Activated CD4-positive, alpha-beta T cell treated with anti-CD3 and anti-CD28 coated beads, Interleukin-2, amount 10 ng/mL, durations not matched to agents 24 days and 14 days (primary cell): ENCODE data around the gene TRPM8. TPM values are rescaled to one million over a fixed set of nuclear protein-coding genes. Genes with fewer than 3 reads are reported as not detected.

Experiments used
- DNase-seq: peaks from one replicate; pipeline ENCODE4 v3.0.0; 2022
- H3K27ac Mint-ChIP-seq: one replicate; pipeline ENCODE4 v1.8.0; 2022; ENCODE audit warnings: mild to moderate bottlenecking, mixed read lengths
- H3K27me3 Mint-ChIP-seq: one replicate; pipeline ENCODE4 v1.8.0; 2022; ENCODE audit warnings: mixed read lengths
- H3K36me3 Mint-ChIP-seq: one replicate; pipeline ENCODE4 v1.8.0; 2022; ENCODE audit warnings: low read depth, mild to moderate bottlenecking, mixed read lengths
- H3K4me1 Mint-ChIP-seq: one replicate; pipeline ENCODE4 v1.8.0; 2021; ENCODE audit warnings: mixed read lengths
- H3K4me3 Mint-ChIP-seq: one replicate; pipeline ENCODE4 v1.8.0; 2022; ENCODE audit warnings: mild to moderate bottlenecking, moderate library complexity, mixed read lengths
- H3K9me3 Mint-ChIP-seq: one replicate; pipeline ENCODE4 v1.8.0; 2021; ENCODE audit warnings: mixed read lengths
- intact Hi-C: fragments of 100-400 bp; cut with micrococcal nuclease; formaldehyde crosslinking; loops from one replicate; pipeline ENCODE4 v1.15.1; 2023
- total RNA-seq: library from RNA; stranded (reverse); gene quantifications from 2 replicates; pipeline ENCODE4 v1.2.3, GENCODE V29; 2022

Gene TRPM8
- total RNA-seq, 1 donor from 2014 or later, result not detected

- peaks cover 13% of the 10 kb centered on the region for H3K9me3 Mint-ChIP-seq
- H3K4me1 Mint-ChIP-seq, result peaks cover 39% of the 10 kb centered on the region
- H3K4me3 Mint-ChIP-seq, result no peak overlapping the region
- H3K36me3 Mint-ChIP-seq, result peaks cover 7% of the 10 kb centered on the region
- peaks cover 23% of the 10 kb centered on the region for H3K27me3 Mint-ChIP-seq
- no peak overlapping the region for H3K27ac Mint-ChIP-seq
- intact Hi-C loops, result no loop called here
- DNase-seq, result no peak
Observed at GRCh38 chr2:233989221-233989858, 72.2 kb downstream of the TRPM8 start.

GRCh38 chr2:233990261-233990798 is 73.2 kb downstream of the TRPM8 start:
- Mint-ChIP-seq H3K4me1 (peaks cover 39% of the 10 kb centered on the region), H3K27me3 (peaks cover 18% of the 10 kb centered on the region)

GRCh38 chr2:233991196-233991595 is 74.0 kb downstream of the TRPM8 start:
- H3K9me3 Mint-ChIP-seq, result peaks cover 13% of the 10 kb centered on the region
- peaks cover 16% of the 10 kb centered on the region for H3K27me3 Mint-ChIP-seq
- DNase-seq, result no peak
- intact Hi-C loops, result loop anchor here (2.0 to 5.0 kb wide), 2 partner anchors 42 to 301 kb away; no protein-coding TSS in a partner anchor
- peaks cover 5% of the 10 kb centered on the region for H3K36me3 Mint-ChIP-seq
- H3K4me3 Mint-ChIP-seq, result no peak overlapping the region
- no peak overlapping the region for H3K27ac Mint-ChIP-seq
- H3K4me1 Mint-ChIP-seq, result peaks cover 41% of the 10 kb centered on the region

More at GRCh38 chr2:233990261-233990798, 73.2 kb downstream of the TRPM8 start:
- intact Hi-C loops, result loop anchor here (2.0 to 5.0 kb wide), 2 partner anchors 42 to 302 kb away; no protein-coding TSS in a partner anchor
- peaks cover 5% of the 10 kb centered on the region for H3K36me3 Mint-ChIP-seq
- H3K9me3 Mint-ChIP-seq, result peaks cover 13% of the 10 kb centered on the region
- H3K27ac Mint-ChIP-seq, result peak overlapping the region; percentile 27
- peak; percentile 91 for DNase-seq
- peak overlapping the region; percentile 25 for H3K4me3 Mint-ChIP-seq

- Mint-ChIP-seq H3K27me3 (peaks cover 16% of the 10 kb centered on the region), H3K4me1 (peaks cover 47% of the 10 kb centered on the region), H3K36me3 (peaks cover 5% of the 10 kb centered on the region), H3K4me3 (no peak overlapping the region), H3K27ac (no peak overlapping the region), H3K9me3 (peaks cover 9% of the 10 kb centered on the region)
- no peak for DNase-seq
- intact Hi-C loops, result loop anchor here (5.0 kb wide), 1 partner anchor 300 kb away; no protein-coding TSS in a partner anchor
Observed at GRCh38 chr2:233992513-233993217, 75.5 kb downstream of the TRPM8 start.

- H3K4me1 Mint-ChIP-seq, result peaks cover 42% of the 10 kb centered on the region
- H3K27ac Mint-ChIP-seq, result no peak overlapping the region
- no peak for DNase-seq
- H3K27me3 Mint-ChIP-seq, result peaks cover 12% of the 10 kb centered on the region
- H3K9me3 Mint-ChIP-seq, result peaks cover 2% of the 10 kb centered on the region
- intact Hi-C loops, result loop anchor here (5.0 kb wide), 1 partner anchor 299 kb away; no protein-coding TSS in a partner anchor
- peaks cover 3% of the 10 kb centered on the region for H3K36me3 Mint-ChIP-seq
- no peak overlapping the region for H3K4me3 Mint-ChIP-seq
Observed at GRCh38 chr2:233993461-233993860, 76.3 kb downstream of the TRPM8 start.

- no peak for DNase-seq
- H3K9me3 Mint-ChIP-seq, result no peaks in the 10 kb centered on the region
- peaks cover 36% of the 10 kb centered on the region for H3K4me1 Mint-ChIP-seq
- intact Hi-C loops, result loop anchor here (5.0 kb wide), 1 partner anchor 298 kb away; no protein-coding TSS in a partner anchor
- peaks cover 12% of the 10 kb centered on the region for H3K27me3 Mint-ChIP-seq
- no peak overlapping the region for H3K4me3 Mint-ChIP-seq
- no peaks in the 10 kb centered on the region for H3K36me3 Mint-ChIP-seq
- no peak overlapping the region for H3K27ac Mint-ChIP-seq
Observed at GRCh38 chr2:233994151-233994550, 77.0 kb downstream of the TRPM8 start.

GRCh38 chr2:233996000-233996399 is 78.8 kb downstream of the TRPM8 start:
- H3K36me3 Mint-ChIP-seq, result no peaks in the 10 kb centered on the region
- intact Hi-C loops, result no loop called here
- H3K9me3 Mint-ChIP-seq, result no peaks in the 10 kb centered on the region
- H3K4me1 Mint-ChIP-seq, result peaks cover 23% of the 10 kb centered on the region
- no peak for DNase-seq
- no peak overlapping the region for H3K27ac Mint-ChIP-seq
- H3K27me3 Mint-ChIP-seq, result peaks cover 10% of the 10 kb centered on the region
- no peak overlapping the region for H3K4me3 Mint-ChIP-seq

GRCh38 chr2:233996461-233996860 is 79.3 kb downstream of the TRPM8 start:
- no peak overlapping the region for H3K27ac Mint-ChIP-seq
- intact Hi-C loops, result no loop called here
- H3K4me1 Mint-ChIP-seq, result peaks cover 23% of the 10 kb centered on the region
- DNase-seq, result no peak
- peaks cover 7% of the 10 kb centered on the region for H3K27me3 Mint-ChIP-seq
- no peak overlapping the region for H3K4me3 Mint-ChIP-seq
- no peaks in the 10 kb centered on the region for H3K9me3 Mint-ChIP-seq
- H3K36me3 Mint-ChIP-seq, result no peaks in the 10 kb centered on the region

GRCh38 chr2:233997707-233998106 is 80.5 kb downstream of the TRPM8 start:
- H3K4me3 Mint-ChIP-seq, result no peak overlapping the region
- peak; percentile 46 for DNase-seq
- peaks cover 24% of the 10 kb centered on the region for H3K4me1 Mint-ChIP-seq
- intact Hi-C loops, result no loop called here
- no peaks in the 10 kb centered on the region for H3K36me3 Mint-ChIP-seq
- no peak overlapping the region for H3K27ac Mint-ChIP-seq
- no peaks in the 10 kb centered on the region for H3K9me3 Mint-ChIP-seq
- peaks cover 8% of the 10 kb centered on the region for H3K27me3 Mint-ChIP-seq

- peak; percentile 53 for DNase-seq
- intact Hi-C loops, result no loop called here
- H3K4me1 Mint-ChIP-seq, result peaks cover 24% of the 10 kb centered on the region
- H3K27me3 Mint-ChIP-seq, result peaks cover 19% of the 10 kb centered on the region
- no peak overlapping the region for H3K27ac Mint-ChIP-seq
- no peaks in the 10 kb centered on the region for H3K36me3 Mint-ChIP-seq
- H3K4me3 Mint-ChIP-seq, result no peak overlapping the region
- no peaks in the 10 kb centered on the region for H3K9me3 Mint-ChIP-seq
Observed at GRCh38 chr2:233999182-233999581, 82.0 kb downstream of the TRPM8 start.

GRCh38 chr2:234001380-234002160 is 84.4 kb downstream of the TRPM8 start:
- peak overlapping the region; percentile 18 for H3K4me3 Mint-ChIP-seq
- peak; percentile 73 for DNase-seq
- H3K27ac Mint-ChIP-seq, result peak overlapping the region; percentile 31
- peaks cover 19% of the 10 kb centered on the region for H3K4me1 Mint-ChIP-seq
- intact Hi-C loops, result no loop called here
- no peaks in the 10 kb centered on the region for H3K9me3 Mint-ChIP-seq
- H3K27me3 Mint-ChIP-seq, result peaks cover 26% of the 10 kb centered on the region
- H3K36me3 Mint-ChIP-seq, result no peaks in the 10 kb centered on the region

GRCh38 chr2:234002281-234002680 is 85.1 kb downstream of the TRPM8 start:
- H3K4me3 Mint-ChIP-seq, result no peak overlapping the region
- H3K4me1 Mint-ChIP-seq, result peaks cover 19% of the 10 kb centered on the region
- no peaks in the 10 kb centered on the region for H3K36me3 Mint-ChIP-seq
- peak overlapping the region; percentile 17 for H3K27ac Mint-ChIP-seq
- H3K27me3 Mint-ChIP-seq, result peaks cover 30% of the 10 kb centered on the region
- no peaks in the 10 kb centered on the region for H3K9me3 Mint-ChIP-seq
- intact Hi-C loops, result no loop called here
- peak; percentile 50 for DNase-seq

GRCh38 chr2:234003972-234004617 is 86.9 kb downstream of the TRPM8 start:
- no peak overlapping the region for H3K27ac Mint-ChIP-seq
- intact Hi-C loops, result no loop called here
- no peaks in the 10 kb centered on the region for H3K36me3 Mint-ChIP-seq
- H3K4me1 Mint-ChIP-seq, result peaks cover 15% of the 10 kb centered on the region
- H3K27me3 Mint-ChIP-seq, result peaks cover 46% of the 10 kb centered on the region
- DNase-seq, result peak; percentile 56
- no peaks in the 10 kb centered on the region for H3K9me3 Mint-ChIP-seq
- no peak overlapping the region for H3K4me3 Mint-ChIP-seq
